Right renal pelvis (tissue), 4 donors: Measurements from ENCODE around the gene ARID5A. TPM values are rescaled to one million over a fixed set of nuclear protein-coding genes. Genes with fewer than 3 reads are reported as not detected.
"Not testable (repeated sequence)": the region's sequence is repeated elsewhere in the genome, so short reads cannot be mapped to it uniquely, and the experiment has no call there.

Experiments
- DNase-seq, 4 donors: peaks; one replicate each; pipeline ENCODE4 v3.0.0-alpha.2; 2013; ENCODE audit warnings: low read depth in 4 of 4, low spot score in 3 of 4, missing footprints in 1 of 4
- polyA plus RNA-seq, 4 donors: library from polyadenylated mRNA; unstranded; fragments of 120-200 nt; gene quantifications; one replicate each; pipeline ENCODE4 v1.2.1, GENCODE V29; 2013; ENCODE audit not compliant: insufficient read length in 4 of 4

ARID5A gene
- polyA plus RNA-seq, 4 donors, result 4.7 to 5.7 (median 4.9) TPM

DNA sequence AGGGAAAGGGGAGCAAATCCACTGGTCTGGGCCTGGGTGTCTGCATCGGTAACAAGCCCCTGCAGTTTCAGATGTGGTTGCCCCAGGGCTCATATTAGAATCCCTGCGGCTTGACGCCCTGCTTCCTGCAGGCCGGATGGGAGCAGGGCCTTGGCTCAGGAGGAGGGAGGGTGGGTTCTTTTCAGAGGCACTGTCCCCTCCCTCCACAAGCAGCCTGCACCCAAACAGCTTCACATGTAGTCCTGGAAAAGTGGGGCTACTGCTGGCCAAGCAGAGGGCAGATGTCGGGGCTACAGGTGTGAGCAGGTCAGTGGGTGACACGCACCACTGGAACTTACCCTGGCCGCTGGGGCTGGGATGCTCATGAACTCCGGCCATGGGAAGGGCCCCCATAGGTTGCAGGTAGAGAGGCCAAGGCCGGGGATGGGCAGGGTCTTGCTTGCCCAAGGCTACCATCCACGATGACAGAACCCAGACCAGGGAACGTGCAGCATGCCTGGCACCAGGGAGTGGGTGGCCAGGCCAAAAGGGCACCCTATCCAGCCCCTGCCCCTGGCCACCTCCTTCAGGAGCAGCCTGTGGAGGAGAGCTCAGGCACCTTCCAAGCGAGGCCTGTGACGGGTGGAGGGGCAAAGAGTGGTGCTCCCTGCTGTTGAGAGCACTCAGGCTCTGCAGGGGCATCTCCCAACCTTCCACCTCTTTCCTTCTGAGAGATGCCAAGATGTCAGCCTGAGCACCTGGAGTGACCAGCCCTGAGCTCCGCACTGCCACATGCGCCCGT is 16.8 kb downstream of the ARID5A start:
- no peak for DNase-seq

GRCh38 chr2:96553957-96554292 is 17.4 kb downstream of the ARID5A start:
- DNase-seq, result not testable (repeated sequence)

GRCh38 chr2:96554293-96555145 is 18.0 kb downstream of the ARID5A start:
- DNase-seq, result no peak

DNA sequence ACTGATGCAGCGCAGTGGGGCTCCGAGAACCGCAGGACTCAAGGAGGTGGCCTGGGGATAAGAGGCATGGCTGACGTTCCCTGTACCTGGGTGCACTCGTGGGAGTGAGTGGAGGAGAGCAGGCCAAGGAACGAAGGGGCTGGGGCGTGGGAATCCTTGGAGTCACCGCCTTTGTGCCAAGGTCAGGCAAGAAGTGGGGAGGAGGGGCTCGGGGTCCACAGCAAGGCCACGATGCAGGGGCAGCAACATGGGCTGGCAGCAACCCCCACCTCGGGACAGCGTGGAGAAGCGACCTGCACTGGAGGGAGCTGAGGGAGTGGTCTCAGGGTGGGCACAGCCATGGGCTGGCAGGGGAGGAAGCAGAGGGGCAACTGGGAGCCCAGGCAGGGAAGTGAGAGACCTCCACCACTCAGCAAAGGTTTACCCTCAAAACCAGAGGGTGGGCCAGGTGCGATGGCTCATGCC is 18.6 kb downstream of the ARID5A start:
- no peak for DNase-seq

GRCh38 chr2:96556441-96557330 is 20.1 kb downstream of the ARID5A start:
- no peak for DNase-seq

DNA sequence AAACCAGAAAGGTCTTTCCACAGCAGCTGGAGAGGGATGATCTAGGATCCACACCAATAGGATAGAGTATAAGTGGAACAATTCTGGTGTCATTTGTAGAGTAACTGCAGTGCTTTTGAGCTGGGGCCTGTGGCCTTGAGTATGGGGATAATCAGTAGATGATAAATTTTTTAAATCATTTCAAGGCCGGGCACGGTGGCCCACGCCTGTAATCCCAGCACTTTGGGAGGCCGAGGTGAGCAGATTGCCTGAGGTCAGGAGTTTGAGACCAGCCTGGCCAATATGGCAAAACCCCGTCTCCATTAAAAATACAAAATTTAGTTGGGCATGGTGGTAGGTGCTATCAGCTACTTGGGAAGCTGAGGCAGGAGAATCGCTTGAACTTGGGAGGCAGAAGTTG is 20.9 kb downstream of the ARID5A start:
- DNase-seq, result not testable (repeated sequence)

- DNase-seq, result no peak
These were observed 21.5 kb downstream of the ARID5A start for GRCh38 chr2:96558061-96558460.

DNA sequence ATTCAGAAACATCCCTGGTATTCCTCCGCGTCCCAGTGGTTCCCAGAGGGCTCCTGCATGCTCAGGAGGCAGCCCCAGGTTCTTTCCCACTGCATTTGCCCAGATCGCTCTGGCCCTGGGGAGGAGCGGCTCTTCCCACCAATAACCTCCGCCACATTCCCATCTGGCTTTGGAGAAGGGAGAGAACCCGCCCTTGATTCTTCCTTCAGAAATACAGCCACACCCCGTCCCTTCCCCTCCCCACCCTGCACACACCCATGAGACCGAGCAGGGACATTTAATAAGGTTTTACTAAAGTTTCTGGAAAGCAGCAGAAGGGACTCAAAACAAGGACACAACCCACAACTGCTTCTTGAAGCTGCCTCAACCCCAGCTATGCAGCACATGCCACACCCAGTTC is 21.9 kb downstream of the ARID5A start:
- DNase-seq, result no peak

DNA sequence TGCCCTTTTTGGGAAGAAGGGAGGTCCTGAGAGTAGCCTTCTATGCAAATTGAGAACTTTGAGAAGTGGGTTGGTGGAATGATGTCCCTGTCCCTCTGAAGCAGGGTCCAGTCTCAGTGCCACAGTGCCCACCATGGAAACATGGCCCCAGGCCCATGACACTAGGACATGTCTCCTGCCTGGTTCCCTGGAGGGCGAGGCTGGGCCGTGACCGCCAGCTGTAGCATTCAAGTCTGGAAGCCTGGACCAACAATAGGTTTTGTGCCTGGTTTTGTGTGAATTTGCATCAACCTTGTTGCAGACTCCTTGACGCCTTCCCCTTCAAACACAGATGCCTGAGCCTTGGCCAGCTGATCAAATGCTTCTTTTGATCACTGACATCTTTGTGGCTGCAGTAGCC is 27.5 kb downstream of the ARID5A start:
- DNase-seq, result no peak

GRCh38 chr2:96564563-96564962 is 28.0 kb downstream of the ARID5A start:
- no peak for DNase-seq

DNA sequence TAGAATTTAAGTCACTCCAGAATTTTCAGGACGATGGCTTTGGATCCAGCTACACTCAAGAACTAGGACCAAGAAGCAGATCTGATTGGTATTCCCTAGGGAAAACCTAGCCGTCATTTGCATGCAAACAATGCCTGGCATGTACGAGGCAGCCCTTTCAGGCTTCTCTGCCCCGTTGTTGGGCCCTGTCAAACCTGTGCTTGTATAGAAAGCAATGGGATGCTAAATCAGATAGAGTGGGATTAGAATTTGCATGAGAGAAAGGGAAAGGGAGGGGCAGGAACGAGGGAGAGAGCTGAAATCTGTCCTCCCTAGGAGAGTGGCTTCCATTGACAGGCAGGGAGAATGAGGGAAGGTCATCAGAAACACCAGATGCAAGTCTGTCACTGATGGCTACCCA is 28.6 kb downstream of the ARID5A start:
- no peak for DNase-seq

- DNase-seq, result no peak
These were observed 31.5 kb downstream of the ARID5A start for GRCh38 chr2:96568094-96568493.

DNA sequence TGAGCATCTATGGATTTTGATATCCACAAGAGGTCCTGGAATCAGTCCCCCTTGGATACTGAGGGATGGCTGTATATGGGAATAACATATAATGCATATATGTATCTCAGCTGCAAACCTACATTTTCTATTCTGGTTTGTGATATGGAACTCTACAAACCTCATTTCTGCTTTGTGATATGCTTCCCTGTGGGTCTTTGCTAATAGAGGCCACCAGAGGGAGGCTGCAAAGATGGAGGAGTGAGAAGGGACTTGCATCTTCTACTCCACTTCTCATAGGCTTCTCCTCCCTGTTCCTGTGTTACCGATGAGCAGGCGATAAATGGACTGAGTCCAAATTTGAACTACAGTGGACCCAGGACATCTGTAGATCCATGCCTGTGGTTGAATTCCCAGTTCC is 37.8 kb downstream of the ARID5A start:
- no peak for DNase-seq

DNA sequence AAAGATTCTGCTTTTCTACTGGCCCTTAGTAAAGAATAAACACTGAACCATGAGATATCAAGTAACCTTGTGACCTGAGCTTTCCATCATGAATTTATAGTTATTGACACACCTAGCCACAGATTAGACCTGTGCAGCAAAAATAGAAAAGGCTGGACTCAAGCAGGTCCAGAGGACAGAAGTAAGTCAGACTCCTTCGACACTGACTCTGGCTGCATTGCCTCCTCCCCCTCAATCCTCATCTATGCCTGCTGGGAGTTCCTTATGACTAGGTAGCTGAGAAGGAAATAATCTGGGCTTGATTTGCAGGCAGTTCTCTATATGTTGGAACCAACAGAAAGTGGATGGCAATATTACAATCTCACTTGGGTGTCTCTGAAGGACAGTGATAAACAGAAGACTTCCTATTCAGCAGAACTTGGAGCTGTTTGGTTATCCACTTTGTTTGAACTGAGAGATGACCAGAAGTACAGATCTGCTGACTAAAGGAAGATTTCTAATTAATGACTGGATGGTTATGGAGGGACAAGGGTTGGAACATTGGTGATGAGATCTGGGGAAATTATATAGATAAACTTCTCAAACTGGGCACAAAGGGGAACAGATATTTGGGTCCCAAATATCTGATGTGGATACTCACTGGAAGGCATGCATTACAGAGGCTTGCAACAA is 39.4 kb downstream of the ARID5A start:
- no peak for DNase-seq

DNA sequence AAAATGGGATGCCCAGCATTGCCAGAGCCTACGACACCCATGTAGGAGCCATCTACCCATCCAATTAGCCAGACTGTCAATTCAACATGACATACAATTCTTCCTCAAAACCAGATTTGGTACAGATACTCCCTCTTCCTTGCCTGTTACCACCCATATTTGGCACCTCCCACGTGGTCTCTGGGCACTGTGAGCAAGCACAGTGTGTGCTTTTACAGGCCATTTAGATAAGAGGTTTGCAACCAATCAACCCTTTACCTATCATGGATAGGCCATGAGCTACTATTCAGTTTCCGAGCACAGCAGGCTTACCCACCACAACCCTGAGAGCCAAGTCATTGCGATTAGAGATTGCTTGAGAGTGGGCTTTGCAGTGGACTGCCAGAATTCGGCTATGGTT is 40.9 kb downstream of the ARID5A start:
- no peak for DNase-seq

GRCh38 chr2:96578731-96579130 is 42.2 kb downstream of the ARID5A start:
- no peak for DNase-seq

- DNase-seq, result no peak
These were observed 42.9 kb downstream of the ARID5A start for GRCh38 chr2:96579422-96579821.

DNA sequence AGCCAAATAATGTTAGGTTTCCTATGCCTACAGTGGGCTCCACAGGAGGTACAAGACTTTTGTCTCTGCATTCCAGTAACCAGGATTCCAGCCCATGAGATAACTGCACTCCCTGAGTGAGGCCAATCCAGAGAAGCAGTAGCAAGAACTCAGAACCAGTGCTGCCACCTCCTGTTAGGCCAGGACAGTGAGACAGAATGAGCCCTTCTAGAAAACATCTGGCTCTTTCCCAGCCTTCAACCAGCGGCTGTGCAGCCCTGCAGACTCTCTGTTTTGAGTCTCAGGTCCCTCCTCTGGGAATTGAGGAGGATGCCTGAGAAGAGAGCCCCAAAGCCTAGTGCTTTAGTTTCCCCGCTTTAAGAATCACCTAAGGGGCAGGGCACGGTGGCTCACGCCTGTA is 44.2 kb downstream of the ARID5A start:
- DNase-seq, result peak in 1 of 4 donors; percentile 12

DNA sequence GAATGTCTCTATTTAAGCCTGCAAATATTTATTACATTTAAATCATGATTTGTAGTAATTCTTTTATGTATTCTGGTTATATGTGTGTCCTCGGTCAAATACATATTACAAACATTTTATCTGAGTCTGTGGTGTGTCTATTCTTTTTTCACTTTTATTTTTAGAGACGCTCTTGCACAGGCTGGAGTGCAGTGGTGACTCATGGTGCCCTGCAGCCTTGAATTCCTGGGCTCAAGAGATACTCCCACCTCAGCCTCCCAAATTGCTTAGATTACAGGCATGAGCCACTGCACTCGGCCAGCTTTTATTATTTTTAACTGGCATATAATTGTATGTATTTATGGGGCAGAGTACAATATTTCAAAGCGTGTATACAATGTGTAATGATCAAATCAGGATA is 47.5 kb downstream of the ARID5A start:
- no peak for DNase-seq

DNA sequence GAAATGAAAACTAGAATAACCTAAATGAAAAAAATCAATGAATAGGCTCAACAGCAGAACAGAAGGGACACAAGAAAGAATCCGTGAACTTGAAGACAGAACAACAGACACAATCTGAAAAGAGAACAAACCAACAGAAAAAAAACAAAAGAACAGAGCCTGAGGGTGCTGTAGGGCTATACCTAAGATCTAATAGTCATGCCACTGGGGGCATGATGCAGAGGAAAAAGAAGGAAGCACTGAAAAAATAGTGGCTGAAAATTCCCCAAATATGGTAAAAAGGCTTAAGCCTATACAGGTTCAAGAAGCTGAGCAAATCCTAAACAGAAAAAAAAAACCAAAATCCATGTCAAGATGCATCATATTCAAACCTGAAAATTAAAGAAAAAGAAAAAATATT is 51.3 kb downstream of the ARID5A start:
- no peak for DNase-seq
